Measurements from ENCODE around the gene DNMT1.

DNA sequence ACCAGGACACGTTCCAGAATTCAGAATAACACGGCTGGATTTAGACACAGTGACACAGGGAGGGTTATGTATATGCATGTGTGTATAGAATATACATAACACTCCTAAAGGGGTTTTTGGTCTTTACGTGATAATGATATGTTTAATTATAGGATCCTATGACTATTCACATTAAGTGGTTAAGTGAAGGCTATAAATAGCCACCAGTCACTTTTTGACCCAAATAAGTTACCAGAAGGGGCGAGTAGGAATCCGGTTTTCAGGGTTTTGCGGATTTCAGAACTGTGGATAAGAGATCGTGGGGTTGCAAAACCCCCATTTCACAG, 99.2 kb downstream of the DNMT1 start:
- TF ChIP-seq, protein P1, sequence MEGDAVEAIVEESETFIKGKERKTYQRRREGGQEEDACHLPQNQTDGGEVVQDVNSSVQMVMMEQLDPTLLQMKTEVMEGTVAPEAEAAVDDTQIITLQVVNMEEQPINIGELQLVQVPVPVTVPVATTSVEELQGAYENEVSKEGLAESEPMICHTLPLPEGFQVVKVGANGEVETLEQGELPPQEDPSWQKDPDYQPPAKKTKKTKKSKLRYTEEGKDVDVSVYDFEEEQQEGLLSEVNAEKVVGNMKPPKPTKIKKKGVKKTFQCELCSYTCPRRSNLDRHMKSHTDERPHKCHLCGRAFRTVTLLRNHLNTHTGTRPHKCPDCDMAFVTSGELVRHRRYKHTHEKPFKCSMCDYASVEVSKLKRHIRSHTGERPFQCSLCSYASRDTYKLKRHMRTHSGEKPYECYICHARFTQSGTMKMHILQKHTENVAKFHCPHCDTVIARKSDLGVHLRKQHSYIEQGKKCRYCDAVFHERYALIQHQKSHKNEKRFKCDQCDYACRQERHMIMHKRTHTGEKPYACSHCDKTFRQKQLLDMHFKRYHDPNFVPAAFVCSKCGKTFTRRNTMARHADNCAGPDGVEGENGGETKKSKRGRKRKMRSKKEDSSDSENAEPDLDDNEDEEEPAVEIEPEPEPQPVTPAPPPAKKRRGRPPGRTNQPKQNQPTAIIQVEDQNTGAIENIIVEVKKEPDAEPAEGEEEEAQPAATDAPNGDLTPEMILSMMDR (IDR thresholded peaks at IDR 0.05) = no peak
- TF ChIP-seq POLR2A (IDR thresholded peaks at IDR 0.05; ENCODE audit: low read depth) = no peak
